HG02571 (cell line): ENCODE measurements around the gene OSGIN1.

ENCODE experiments used
- ATAC-seq: cut with Tn5 transposase; IDR thresholded peaks from one replicate; pipeline ENCODE4 v1.9.1; 2021; ENCODE audit warnings: mild to moderate bottlenecking, moderate library complexity; ENCODE audit not compliant: unreplicated experiment

Gene OSGIN1

DNA sequence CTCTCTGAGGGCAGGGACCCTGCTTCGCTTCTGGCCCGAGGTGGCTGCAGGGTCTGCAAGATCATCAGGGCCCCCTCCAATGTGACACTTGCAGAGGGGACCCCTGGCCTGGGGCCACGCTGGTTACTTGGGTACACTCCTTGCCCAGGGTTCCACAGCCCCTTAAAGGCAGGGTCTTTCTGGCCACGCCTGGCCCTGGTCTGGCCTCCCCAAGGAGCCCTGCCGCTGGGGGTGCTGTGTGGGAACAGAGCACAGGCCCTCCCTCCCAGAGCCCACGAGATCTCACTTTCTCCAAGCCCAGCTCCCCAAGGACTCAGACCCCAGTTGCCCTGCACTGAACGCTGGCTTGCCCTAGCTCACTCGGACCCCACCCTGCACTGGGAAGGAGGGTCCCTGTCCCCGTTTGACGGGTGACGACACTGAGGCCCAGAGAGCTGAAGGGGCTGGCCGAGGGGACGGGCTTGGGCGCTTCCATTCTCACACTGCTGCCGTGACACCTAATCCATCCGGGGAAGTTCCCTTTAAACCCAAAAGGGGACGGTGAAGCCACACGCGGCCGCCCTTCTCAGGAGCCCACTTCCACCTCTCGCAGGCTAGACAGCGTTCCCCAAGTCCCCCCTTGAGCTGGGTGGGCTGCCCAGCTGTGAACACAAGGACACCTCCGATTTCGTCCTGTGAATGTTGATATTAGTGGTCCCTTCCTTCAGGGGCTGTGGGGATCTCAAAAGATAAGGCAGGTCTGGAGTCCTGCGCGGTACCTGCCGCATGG is 26.9 kb upstream of the OSGIN1 start:
- no peak for ATAC-seq

DNA sequence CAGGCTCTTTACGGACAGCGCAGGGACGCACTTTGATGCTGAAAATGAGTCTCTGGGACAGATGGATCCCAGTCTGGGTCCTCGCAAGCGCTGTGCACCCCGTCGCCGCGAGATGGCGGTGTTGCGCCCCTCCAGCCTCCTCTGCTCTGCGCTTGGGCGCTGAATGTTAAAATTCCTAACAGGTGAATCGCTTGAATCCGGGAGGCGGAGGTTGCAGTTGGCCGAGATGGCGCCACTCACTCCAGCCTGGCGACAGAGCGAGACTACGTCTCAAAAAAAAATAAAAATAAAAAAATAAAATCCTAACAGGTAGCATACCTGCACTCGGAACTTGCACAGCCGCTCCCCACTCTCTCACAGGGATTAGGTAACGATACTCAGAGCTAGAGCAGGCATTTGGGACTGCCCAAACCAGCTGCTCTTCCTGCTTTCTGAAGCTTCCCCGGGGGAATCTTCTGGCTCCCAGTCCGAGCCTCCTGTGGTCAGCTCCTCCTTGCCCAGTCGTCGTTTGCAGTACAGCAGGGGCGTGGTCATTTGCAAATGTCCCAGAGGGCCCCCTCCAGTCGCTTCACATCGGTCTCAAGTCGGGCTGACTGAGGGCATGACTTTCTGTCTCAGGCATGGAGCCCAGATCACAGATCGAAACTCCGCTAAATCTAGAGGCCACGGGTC is 26.2 kb upstream of the OSGIN1 start:
- no peak for ATAC-seq

DNA sequence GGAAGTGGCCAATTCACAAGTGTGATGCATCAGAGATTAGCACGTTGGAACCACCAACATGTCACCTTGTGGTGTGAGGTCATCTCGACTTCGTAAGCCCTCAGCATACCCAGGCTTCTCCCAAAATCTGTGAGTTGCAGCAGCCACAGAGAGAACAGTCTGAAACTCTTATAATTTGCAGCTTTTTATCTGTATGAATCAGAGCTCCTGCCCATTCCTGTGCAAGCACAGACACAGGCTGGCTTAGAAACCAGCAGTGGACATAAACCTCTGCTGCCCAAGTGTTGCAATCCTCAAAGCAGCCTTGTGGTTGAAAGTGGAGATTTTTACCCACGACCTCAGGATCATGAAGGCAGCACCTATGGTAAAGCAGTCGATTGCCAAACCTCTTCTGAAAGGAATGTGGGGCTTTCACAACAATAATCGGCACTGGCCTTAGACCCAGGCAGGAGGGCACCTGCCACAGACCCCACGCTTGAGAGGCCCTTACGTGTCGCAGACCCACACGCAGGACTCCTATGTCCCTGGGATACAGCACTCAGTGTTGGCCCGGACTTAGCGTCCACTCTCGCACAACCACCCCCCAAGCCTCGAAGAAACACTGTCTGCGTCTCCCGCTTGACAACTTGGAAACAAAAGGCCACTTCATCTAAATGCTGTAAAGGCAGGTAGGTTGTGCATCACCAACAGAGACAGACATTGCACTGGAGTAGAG is 24.5 kb upstream of the OSGIN1 start:
- ATAC-seq: no peak

DNA sequence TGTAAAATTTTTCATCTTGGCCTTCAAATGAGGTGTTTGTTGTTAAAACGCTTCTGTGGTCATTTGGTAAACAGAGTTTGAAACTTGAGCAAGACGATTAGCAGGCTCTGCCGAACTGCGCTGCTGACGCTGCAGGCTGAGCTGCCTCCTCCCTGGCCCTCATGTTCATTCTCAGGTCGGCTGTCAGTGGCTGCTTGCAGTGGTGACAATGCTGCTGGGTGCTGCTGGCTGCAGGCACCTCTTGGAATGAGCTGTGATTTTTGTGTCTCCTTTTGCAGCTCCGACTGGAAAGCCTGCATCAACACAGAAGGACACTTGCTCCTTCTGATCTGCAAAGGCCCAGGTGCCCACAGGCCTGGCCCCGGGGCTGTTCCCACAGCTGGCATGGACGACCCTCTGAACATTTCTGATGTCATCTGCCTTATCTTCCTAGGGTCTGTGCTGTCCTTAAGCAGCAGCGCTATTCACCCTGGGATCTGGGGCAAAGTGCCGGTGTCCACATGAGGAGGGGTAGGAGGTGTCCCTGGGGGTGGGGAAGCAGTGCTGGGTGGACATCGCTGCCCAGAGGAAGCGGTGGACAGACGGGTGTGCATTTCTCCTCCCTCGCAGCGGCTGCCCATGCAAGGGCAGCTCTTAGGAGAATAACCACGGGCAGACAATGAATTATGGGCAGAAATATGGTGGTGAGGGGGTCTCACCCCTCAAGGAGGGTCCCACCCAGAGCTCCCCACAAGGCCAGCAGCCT is 23.1 kb upstream of the OSGIN1 start:
- no peak for ATAC-seq

DNA sequence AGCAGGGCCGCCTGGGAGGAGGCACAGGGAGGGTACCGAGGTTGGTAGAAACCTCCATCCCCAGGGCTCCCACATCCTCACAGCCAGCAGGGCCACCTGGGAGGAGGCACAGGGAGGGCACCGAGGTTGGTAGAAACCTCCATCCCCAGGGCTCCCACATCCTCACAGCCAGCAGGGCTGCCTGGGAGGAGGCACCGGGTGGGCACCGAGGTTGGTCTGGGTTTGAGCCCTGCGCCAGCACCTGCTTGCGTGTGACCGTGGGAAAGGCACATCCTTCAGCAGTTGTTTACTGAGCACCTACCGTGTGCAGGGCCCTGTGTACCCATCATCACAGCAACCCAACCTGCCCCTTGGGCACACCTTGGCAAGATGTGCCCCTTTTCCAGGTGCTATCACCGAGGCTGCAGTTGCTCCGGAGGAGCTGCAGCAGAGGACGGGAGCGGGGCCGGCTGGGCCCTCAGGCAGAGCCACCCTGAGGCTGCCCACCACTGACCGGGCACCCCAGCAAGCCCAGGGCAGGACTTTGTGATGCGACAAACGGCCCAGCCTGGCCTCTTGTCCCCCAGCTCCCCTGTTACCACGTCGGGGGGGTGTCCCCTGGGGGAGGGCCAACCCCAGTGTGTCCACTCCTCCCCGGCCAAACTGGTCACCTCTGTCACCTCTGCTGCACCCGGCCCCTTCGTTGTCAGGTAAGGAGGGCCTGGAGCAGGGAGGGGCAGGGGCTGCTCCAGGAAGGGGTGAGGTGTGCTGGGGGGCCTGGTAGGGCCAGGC is 22.1 kb upstream of the OSGIN1 start:
- ATAC-seq: no peak

DNA sequence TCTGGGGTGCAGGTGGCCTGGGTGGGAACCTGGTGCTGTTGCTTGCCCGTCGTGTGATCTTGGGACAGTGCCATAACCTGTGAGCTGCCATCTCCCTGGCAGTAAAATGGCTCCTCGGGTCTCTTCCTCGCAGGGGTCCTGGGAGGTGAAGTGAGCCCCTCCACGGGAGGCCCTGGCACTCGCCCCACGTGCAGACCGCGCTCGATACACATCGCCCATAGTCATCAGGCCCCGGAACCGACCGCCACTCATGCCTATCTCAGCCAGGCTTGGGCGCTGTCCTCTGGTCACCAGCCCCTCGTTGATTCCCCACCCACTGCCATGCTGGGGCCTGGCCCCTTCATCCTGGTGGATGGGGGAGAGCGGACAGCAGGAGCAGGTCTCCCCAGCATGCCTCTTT is 21.5 kb upstream of the OSGIN1 start:
- ATAC-seq: no peak

DNA sequence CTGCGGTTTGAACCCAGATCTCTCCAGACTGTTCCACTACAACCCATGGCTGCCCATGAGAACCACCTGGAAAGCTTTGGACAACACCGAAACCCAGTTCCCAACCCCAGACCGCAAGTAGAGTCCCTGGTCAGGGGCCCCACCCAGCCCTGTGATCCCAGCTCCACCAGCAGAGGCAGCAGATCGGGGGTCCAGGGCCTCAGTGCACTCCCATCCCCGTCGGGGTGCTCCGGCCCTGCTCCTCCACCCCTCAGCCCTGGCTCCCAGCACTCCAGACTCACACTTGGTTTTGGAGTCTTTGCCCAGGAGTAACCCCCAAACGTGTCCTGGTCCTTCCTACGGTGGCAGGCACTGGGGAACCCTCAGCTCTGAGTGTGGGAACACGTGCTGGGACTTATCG is 20.7 kb upstream of the OSGIN1 start:
- no peak for ATAC-seq

DNA sequence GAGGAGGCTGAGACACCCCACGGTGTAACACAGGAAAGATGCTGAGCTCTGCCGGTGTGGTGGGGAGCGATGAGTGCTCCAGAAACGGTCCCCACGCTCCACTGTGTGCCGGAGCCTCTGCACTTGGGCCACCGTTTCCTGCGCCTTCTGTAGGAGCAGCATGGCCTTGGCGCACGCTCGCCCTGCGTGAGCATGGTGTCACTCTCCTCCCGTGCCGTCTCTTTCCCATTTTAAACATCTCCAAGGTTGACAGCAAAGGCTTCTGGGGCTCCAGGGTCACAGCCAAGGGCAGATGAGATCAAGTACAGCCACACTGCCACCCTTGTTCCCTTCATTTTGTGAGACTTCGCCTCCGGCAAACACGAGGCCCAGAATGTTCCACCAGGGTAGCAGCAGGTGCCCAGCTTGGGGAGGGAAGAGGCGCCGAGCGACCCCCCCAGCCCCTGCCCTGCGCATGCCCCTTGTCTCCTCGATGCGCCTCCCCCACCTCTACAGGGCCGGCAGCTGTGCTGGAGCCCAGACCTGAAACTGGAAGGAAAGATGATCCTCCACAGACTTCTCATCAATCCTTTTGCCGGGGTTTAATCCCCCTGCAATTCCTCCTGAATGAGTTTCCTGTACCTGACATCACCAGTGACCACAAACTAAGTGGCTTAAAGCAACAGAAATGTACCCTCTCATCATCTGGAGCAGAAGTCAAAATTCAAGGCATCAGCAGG is 19.9 kb upstream of the OSGIN1 start:
- no peak for ATAC-seq

DNA sequence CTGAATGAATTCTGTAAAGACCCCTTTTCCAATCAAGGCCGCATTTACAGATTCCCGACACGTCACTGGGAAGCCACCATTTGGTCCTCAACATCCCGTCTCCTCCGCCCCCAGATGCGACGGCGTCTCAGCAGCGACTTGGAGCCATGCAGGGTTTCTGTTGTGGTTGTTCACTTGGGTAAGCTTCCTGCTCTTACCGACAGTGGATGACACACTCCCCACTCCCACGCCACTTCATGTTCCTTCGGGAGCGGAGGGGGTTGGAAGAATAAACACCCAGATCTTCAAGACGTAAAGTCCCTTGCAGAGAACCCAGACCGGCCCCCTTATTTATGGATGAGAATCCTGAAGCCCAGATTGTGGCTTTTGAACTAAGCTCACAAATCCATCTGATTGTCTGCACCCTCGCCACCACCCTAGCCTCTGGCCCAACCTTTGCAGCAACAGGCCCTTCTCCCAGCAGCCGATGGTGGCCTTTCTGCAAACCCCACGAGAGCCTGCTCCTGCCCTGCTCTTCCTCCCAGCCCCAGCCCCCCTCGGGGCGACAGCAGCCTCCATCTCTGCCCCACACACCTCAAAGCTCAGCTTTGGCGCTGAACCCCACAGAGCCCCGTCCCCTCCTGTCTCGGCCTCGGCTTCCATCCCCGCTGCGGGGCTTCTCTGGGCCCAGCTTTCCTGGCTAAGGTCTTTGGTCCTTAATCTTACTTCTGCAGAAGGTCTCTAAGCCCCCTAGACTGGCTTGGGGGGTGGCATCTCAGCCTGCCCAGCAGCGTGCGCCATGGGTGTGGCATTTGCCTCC is 19.0 kb upstream of the OSGIN1 start:
- ATAC-seq: no peak

DNA sequence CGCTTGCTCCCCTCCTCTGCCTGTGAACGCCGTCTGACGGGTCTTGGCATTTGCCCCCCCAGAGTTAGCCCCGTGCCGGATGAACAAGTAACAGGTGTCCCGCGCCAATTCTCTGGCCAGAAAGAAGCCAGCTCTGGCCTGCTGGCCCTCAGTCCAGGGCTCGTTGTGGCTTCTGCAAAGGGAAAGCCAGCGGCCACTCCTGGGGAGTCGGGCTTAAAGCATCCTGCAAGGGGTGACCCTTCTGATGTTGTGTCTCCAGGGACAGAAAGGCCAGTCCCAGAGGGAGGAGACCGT is 18.4 kb upstream of the OSGIN1 start:
- no peak for ATAC-seq

DNA sequence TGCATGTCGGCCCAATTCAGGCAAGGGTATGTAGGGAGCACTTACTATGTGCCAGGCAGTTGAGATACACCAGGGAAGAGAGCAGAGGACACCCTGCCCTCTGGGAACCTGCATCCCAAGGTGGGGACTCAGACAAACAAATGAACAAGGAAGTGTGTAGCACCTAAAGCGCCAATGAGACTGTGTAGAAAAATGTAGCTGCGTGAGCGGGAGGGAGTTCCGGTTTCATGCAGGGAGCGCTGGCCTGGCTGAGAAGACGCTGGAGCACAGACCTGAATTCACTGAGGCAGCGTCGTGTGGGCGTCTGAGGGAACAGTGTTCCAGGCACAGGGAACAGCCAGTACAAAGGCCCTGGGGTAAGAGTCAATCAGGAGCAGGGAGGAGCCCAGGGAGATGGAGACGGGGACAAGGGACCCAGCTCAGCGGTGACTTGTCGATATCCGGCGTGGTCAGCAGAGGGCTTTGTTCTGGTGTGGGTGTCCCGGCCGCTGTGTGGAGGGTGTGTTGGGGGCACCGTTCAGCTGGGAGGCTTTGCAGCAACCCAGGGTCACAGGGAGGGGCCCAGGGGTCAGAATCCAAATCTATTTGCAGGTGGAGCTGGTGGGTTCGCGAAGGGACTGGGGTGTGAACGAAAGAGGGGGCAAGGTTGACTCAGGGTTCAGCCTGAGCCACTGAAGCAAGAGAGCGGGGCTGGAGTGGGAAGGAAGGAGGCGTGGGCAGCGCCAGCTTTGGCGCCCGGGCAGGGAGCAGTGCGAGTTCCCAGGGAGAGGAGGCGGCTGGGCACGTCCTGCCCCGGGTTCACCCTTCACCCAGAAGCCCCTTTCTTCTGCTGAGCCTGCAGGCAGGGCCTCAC is 17.8 kb upstream of the OSGIN1 start:
- no peak for ATAC-seq

DNA sequence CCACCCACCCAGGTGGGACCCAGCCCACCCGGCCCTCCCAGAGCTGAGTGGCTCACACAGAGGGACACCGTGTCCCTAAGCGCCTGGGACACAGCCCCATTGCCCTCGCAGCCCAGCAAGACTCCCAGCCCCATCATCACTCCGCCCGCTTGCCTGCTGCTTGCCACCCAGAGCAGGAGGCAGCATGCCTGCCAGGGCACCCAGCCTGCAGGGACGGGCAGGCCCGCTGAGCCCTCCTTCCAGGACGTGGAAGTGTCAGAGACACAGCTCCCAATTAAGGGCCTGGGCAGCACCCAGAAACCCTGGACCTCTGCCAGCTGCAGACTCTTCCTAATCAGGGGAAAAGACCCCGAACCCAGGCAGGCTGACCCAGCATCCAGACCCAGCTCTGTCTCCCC is 17.2 kb upstream of the OSGIN1 start:
- ATAC-seq: no peak

DNA sequence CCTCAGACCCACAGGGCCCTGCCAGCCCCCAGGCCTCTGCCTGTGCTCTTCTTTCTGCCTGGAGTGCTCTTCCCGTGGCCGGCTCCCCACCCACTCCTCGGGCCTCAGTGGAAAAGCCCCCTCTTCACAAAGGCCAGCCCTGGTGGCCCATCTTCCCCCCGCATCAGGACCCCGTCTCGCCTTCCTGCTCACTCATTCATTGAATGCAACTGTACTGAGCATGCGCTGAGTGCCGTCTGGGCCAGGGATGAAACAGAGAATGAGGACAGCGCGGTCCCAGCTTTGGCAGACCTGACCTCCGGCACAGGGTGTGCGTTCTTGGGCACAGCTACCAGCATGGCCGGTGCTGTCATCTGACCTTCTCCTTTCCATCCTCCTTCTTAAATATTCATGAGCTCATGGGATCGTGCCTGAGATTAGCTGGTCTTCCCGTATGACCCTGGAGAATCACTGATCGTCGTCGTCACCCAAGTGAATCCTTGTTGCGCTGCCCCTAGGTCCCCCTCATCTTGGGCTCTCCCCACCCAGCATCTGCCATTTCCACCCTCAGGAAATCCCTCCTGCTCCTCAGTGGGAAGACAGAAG is 16.4 kb upstream of the OSGIN1 start:
- ATAC-seq: no peak

DNA sequence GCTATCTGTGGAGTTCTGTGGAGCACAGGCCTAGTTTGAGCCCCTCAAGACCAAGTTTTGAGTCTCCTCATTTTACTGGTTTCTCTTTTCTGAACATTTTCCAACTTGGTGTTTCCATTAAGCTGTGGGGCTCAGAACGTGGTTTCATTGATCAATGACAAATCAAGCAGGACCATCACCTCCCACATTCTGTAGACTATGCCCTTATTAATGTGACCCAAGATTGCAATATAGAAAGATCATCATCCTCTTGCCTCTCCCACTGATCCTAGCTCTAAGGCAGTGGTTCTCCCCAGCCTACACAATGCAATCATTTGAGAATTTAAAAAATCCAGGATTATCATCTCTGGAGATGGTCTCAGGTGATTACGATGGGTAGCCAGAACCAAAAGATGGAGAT is 15.8 kb upstream of the OSGIN1 start:
- no peak for ATAC-seq

DNA sequence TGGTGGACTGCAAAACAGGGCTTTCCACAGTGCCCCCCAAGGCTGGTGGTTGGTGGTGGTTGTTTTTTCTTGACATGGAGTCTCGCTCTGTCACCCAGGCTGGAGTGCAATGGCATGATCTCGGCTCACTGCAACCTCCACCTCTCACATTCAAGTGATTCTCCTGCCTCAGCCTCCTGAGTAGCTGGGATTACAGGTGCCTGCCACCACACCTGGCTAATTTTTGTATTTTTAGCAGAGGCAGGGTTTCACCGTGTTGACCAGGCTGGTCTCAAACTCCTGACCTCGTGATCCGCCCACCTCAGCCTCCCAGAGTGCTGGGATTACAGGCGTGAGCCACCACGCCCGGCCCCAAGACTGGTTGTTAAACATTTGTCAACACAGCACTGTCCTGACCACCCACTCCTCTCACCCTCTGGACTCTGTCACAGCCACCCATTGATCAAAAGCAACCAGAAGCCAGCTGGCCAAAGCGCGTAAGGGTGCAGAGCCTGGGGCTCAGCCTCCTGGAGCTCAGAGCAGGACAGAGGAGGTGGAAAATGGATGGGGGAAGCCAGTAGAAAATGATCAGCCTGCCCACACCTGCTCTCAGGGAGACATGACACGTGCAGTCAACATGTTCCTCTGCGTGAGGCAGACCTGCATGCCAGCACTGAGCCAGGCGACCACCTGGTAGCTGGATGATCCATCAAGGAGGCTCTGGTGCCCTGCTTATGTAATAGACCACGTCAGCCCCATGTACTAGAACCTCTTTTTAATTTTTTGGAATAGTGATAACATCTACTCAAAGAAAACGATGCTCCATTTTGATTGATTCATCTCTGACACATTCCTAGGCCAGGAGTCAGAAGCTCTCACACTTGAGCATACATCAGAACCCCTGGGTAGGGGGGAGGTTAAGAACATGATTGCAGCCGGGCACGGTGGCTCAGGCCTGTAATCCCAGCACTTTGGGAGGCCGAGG is 14.8 kb upstream of the OSGIN1 start:
- no peak for ATAC-seq

DNA sequence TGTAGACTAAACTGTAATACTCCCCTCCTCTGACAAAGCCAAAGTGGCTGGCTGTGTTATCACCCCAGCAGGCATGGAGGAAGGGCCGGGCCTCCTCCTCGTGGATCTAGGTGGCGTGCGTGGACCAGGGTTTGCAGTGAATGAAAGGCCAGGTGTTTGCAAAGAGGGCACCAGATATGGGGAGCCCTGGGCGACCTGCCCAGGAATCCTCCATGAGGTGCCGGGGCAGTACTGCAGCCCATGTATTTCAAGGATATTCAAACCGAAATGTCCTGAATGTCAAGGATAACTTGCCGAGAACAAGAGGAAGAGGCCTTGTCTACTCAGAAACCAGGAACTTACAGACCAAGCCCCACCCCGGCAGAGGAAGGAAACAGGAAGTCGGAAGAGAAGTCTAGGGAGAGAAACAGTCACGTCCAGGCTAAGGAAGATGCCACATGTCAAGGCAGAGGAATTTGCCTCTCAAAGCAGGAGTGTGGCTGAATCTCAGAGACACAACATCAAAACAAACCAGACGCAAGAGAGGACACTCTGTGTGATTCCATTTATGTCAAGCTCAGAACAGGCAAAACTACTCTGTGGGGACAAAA is 13.7 kb upstream of the OSGIN1 start:
- no peak for ATAC-seq

DNA sequence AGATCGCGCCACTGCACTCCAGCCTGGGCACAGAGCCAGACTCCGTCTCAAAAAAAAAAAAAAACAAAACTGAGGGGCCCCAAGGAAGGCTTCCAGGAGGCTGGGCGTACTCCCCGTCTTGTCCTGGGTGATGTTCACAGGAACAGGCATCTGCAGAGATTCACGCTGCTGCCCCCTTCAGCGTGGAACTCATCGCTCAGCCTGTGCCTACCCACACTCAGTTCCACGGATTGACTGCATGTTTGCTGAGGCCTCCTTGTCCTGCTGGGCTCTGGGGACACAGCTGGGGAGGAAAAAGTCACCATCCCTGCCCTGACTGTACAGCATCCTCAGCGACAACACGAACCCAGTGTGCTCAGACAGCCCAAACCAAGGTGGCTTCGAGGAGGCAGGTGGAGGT is 12.9 kb upstream of the OSGIN1 start:
- no peak for ATAC-seq
